ENCODE measurements around the gene LRRC7. TPM values are rescaled to one million over a fixed set of nuclear protein-coding genes. Genes with fewer than 3 reads are reported as not detected.

Gene LRRC7
- total and polyA plus RNA-seq, 2 of the 8 experiments (the other 6 are each of a cell fraction or from before 2014, with no cell fraction given) = 0.03 to 0.17 TPM

GRCh38 chr1:69919922-69920273 is 352.2 kb downstream of the LRRC7 start:
- Histone ChIP-seq H3K9me3 (ENCODE audit: insufficient read depth in 2 of 2, low read depth in 1 of 2, low read length in 1 of 2) (no peaks in the 10 kb centered on the region), H4K5ac (ENCODE audit: insufficient read length, low read depth, low read length) (no peak overlapping the region), H3K27ac (ENCODE audit: low read depth, low read length) (no peak overlapping the region), H3K4me2 (ENCODE audit: insufficient read depth in 1 of 2, low read depth in 2 of 2, low read length in 2 of 2) (no peak overlapping the region), H2AK5ac (ENCODE audit: low read depth, low read length) (no peak overlapping the region), H3K23me2 (ENCODE audit: low read depth, low read length) (peaks cover 1% of the 10 kb centered on the region; the same call in 1 of the 2 replicates), H3K79me1 (ENCODE audit: low read depth, low read length) (no peaks in the 10 kb centered on the region), H3K18ac (ENCODE audit: extremely low read depth, low read length) (no peak overlapping the region), H2BK120ac (replicated peaks; ENCODE audit: low read depth, low read length) (no peak overlapping the region), H4K91ac (replicated peaks; ENCODE audit: insufficient read length, low read length) (no peak overlapping the region), H3K56ac (replicated peaks; ENCODE audit: insufficient read length, low read depth, low read length) (no peak overlapping the region), H3K4ac (replicated peaks; ENCODE audit: insufficient read length, low read depth, low read length) (no peak overlapping the region), H2BK15ac (ENCODE audit: low read length) (no peak overlapping the region), H3K9ac (replicated peaks in 1 of 4; ENCODE audit: extremely low read depth in 1 of 4, low read depth in 3 of 4, low read length in 3 of 4) (no peak overlapping the region), H2AFZ (ENCODE audit: low read length) (no peak overlapping the region), H3K23ac (ENCODE audit: insufficient read length) (no peak overlapping the region), H2BK12ac (ENCODE audit: low read depth, low read length) (no peak overlapping the region), H3K4me3 (ENCODE audit: extremely low read depth in 1 of 4, insufficient read depth in 2 of 4, low read depth in 3 of 4, low read length in 4 of 4) (no peak overlapping the region), H2BK5ac (ENCODE audit: low read depth, low read length) (no peak overlapping the region), H4K8ac (ENCODE audit: extremely low read depth, insufficient read depth, low read length) (no peak overlapping the region), H3K14ac (ENCODE audit: insufficient read length) (no peak overlapping the region), H2BK20ac (ENCODE audit: low read length) (no peak overlapping the region), H3K79me2 (ENCODE audit: control insufficient read depth in 1 of 2, insufficient read depth in 2 of 2, low read length in 2 of 2) (no peaks in the 10 kb centered on the region), H3K27me3 (replicated peaks in 1 of 4; ENCODE audit: control insufficient read depth in 3 of 4, extremely low read depth in 1 of 4, insufficient read depth in 3 of 4, low read length in 3 of 4) (no peaks in the 10 kb centered on the region), H4K20me1 (replicated peaks in 1 of 2; ENCODE audit: control insufficient read depth in 1 of 2, insufficient read depth in 2 of 2, low read length in 2 of 2) (no peaks in the 10 kb centered on the region), H3K4me1 (replicated peaks in 1 of 4; ENCODE audit: control insufficient read depth in 3 of 4, insufficient read depth in 4 of 4, low read length in 3 of 4) (no peaks in the 10 kb centered on the region), H3K36me3 (ENCODE audit: control insufficient read depth in 2 of 4, insufficient read depth in 4 of 4, low read length in 3 of 4) (no peaks in the 10 kb centered on the region)
- FAIRE-seq (no peak), DNase-seq (ENCODE audit: low read depth in 1 of 2, low spot score in 2 of 2) (no peak)
- CTCF ChIA-PET (ENCODE audit: partially characterized antibody) = no interaction called here
- 96% methylated on average over 6 of the region's 6 CpGs; no CpG with 5 or more reads in 1 of the 2 experiments for WGBS, 2 experiments (ENCODE audit: extremely low coverage in 1 of 2, insufficient coverage in 1 of 2, insufficient read length in 1 of 2, insufficient replicate concordance in 2 of 2, low coverage in 1 of 2, low lambda C conversion rate in 2 of 2, missing lambda C conversion rate in 1 of 2)
- POLR2A ChIA-PET (ENCODE audit: partially characterized antibody) = no interaction called here
- no peak for TF ChIP-seq MAFK (IDR thresholded peaks at IDR 0.05; ENCODE audit: low read depth, low read length)
- no peak for TF ChIP-seq SIN3A (conservative IDR thresholded peaks at IDR 0.05 in 1 of 2, IDR thresholded peaks at IDR 0.05 in 1 of 2; ENCODE audit: low read depth in 1 of 2, low read length in 2 of 2)
- TF ChIP-seq EGR1 (IDR thresholded peaks at IDR 0.05; ENCODE audit: borderline replicate concordance, low read depth, low read length) = no peak
- no peak for TF ChIP-seq PHF8 (conservative IDR thresholded peaks at IDR 0.05; ENCODE audit: low read depth, low read length)
- TF ChIP-seq TEAD4 (IDR thresholded peaks at IDR 0.05; ENCODE audit: low read depth, low read length) = no peak
- no peak for TF ChIP-seq MAX (IDR thresholded peaks at IDR 0.05)
- no peak for TF ChIP-seq CEBPB (IDR thresholded peaks at IDR 0.05; ENCODE audit: low read depth, low read length)
- TF ChIP-seq ZNF274 (IDR thresholded peaks at IDR 0.05; ENCODE audit: borderline replicate concordance, extremely low read depth, low read length) = no peak
- no peak for TF ChIP-seq USF2 (IDR thresholded peaks at IDR 0.05; ENCODE audit: low read length)
- TF ChIP-seq TAF7 (optimal IDR thresholded peaks at IDR 0.05; ENCODE audit: borderline replicate concordance, low read depth, low read length) = no peak
